ENCODE measurements around the gene RNASE9.
A peak's percentile ranks its signal among the peaks of the same experiment; 100 is the strongest.

Gene RNASE9

GRCh38 chr14:20548414-20549158, 12.3 kb downstream of the RNASE9 start:
- DNase-seq (ENCODE audit: low read depth) = no peak
- H3K4me3 ChIP-seq (replicated peaks; ENCODE audit: low read depth, low read length) = no peak overlapping the region
- TF ChIP-seq CTCF (IDR thresholded peaks at IDR 0.05; ENCODE audit: low read length, missing control alignments) = no peak

GRCh38 chr14:20546877-20547276, 14.0 kb downstream of the RNASE9 start:
- no peak overlapping the region for H3K4me3 ChIP-seq (replicated peaks; ENCODE audit: low read depth, low read length)

GRCh38 chr14:20539906-20540305, 20.9 kb downstream of the RNASE9 start:
- DNase-seq (ENCODE audit: low read depth) = no peak
- no peak for TF ChIP-seq CTCF (IDR thresholded peaks at IDR 0.05; ENCODE audit: low read length, missing control alignments)
- H3K4me3 ChIP-seq (replicated peaks; ENCODE audit: low read depth, low read length) = no peak overlapping the region

More at GRCh38 chr14:20546877-20547276, 14.0 kb downstream of the RNASE9 start:
- DNase-seq (ENCODE audit: low read depth) = no peak
- no peak for TF ChIP-seq CTCF (IDR thresholded peaks at IDR 0.05; ENCODE audit: low read length, missing control alignments)

GRCh38 chr14:20530771-20531571, 29.9 kb downstream of the RNASE9 start:
- peak; percentile 73 for TF ChIP-seq CTCF (IDR thresholded peaks at IDR 0.05; ENCODE audit: low read length, missing control alignments)
- no peak overlapping the region for H3K4me3 ChIP-seq (replicated peaks; ENCODE audit: low read depth, low read length)
- DNase-seq (ENCODE audit: low read depth) = peak; percentile 70

GRCh38 chr14:20529806-20530205, 31.0 kb downstream of the RNASE9 start:
- no peak overlapping the region for H3K4me3 ChIP-seq (replicated peaks; ENCODE audit: low read depth, low read length)
- DNase-seq (ENCODE audit: low read depth) = no peak
- TF ChIP-seq CTCF (IDR thresholded peaks at IDR 0.05; ENCODE audit: low read length, missing control alignments) = no peak

- no peak for DNase-seq (ENCODE audit: low read depth)
- TF ChIP-seq CTCF (IDR thresholded peaks at IDR 0.05; ENCODE audit: low read length, missing control alignments) = no peak
- H3K4me3 ChIP-seq (replicated peaks; ENCODE audit: low read depth, low read length) = no peak overlapping the region
These were observed 36.8 kb downstream of the RNASE9 start for GRCh38 chr14:20524027-20524426.
